GM10266 (cell line): Measurements from ENCODE around the gene TPO.
"Not testable (repeated sequence)": the region's sequence is repeated elsewhere in the genome, so short reads cannot be mapped to it uniquely, and the experiment has no call there.

ENCODE experiments used
- DNase-seq: peaks from one replicate; pipeline ENCODE4 v3.0.0; 2012; ENCODE audit errors: extremely low spot score
- TF ChIP-seq, protein P1 (sequence below): IDR thresholded peaks from 2 replicates; pipeline ENCODE4 v1.5.1; 2012; ENCODE audit warnings: mild to moderate bottlenecking, low read depth; ENCODE audit not compliant: control insufficient read depth, insufficient read depth; ENCODE audit errors: missing control alignments

TPO gene

DNA sequence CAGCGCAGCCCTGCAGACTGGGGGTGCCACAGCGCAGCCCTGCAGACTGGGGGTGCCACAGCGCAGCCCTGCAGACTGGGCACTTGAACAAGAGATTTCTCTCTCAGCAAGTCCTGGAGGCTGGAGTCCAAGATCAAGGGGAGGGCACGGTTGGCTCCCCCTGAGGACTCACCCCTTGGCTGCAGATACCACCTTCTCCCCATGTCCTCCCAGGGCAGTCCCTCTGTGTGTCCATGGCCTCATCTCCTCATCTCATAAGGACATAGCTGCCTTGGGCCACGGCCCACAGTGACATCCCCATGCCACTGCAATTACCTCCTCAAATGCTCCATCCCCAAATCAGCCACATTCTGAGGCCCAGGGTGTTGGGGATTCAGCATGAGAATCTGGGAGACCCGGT is 98.2 kb downstream of the TPO start:
- DNase-seq: no peak
- TF ChIP-seq, protein P1, sequence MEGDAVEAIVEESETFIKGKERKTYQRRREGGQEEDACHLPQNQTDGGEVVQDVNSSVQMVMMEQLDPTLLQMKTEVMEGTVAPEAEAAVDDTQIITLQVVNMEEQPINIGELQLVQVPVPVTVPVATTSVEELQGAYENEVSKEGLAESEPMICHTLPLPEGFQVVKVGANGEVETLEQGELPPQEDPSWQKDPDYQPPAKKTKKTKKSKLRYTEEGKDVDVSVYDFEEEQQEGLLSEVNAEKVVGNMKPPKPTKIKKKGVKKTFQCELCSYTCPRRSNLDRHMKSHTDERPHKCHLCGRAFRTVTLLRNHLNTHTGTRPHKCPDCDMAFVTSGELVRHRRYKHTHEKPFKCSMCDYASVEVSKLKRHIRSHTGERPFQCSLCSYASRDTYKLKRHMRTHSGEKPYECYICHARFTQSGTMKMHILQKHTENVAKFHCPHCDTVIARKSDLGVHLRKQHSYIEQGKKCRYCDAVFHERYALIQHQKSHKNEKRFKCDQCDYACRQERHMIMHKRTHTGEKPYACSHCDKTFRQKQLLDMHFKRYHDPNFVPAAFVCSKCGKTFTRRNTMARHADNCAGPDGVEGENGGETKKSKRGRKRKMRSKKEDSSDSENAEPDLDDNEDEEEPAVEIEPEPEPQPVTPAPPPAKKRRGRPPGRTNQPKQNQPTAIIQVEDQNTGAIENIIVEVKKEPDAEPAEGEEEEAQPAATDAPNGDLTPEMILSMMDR: no peak

DNA sequence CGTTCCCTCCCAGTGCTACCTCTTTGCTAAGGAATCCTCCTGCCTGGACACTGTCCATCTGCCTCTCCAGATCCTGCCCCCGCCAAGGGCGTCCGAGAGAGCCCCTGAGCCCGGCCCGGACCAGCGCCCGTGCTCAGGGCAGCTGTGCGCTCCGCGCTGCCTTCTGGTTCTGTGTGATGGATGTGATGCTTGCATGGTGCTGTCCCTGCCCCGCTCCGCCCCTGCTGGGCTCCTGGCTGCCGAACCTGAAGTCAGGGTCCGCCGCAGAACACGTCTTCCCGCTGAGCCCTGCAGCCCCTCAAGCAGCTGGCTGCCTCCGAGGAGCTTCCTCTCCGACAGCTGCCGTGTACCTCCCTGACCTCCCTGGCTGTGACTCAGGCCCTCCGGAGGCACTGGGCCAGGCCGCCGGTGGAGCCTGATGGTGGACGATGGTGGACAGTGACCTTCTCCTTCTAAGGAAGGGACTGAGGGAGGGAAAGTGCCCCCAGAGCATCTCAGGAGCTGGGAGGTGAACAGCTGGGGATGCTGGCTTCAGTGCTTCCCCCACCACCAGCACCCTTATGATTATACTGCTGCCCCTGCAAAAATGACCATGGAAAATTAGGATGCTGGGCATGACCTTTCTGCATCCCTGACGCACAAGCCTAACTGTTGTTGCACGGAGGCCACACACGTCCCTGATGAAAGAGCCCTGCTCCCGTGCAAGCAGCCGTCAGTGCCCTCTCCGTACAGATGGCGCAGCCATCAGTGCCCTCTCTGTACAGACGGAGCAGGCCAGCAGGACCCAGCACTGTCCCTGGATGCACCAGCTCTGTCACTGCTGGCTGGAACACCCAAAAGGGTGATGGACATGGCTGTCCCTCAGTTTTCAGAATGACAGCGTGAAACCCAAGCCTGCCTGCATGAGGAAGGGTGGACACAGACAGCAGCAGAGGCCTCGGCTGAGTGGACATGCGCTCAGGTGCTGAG is 99.3 kb downstream of the TPO start:
- TF ChIP-seq, protein P1: no peak
- no peak for DNase-seq

DNA sequence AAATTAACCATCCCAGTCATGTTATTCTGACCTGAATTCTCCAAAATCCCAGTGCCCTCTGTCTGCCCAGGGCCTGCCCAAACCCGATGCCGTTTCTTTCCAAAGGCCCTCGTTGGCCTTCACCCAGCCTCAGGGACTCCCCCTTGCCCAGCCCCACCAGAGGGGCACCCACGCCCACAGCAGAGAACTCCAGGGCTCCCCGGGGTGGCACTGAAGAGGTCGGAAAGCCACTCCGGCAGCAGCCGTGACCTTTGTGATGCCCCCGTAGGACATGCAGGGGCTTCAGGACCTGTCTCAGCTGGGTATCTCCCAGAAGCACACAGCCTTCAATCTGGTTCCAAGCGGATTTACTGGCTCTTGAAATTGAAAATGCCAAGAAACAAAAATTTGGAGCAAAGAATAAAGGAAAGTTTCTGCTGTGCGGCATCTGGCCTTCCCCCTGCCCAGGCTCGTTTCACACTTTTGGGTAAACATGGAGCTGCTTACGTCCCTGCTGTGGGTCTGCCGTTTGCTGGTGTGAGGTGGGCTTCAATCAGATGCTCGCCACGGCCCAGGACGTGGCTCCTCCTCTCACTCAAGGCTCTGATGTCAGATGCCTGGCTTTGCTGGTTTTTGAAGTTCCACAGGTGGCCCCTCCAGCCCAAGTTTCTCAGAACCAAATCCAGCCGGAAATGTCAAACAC is 101.3 kb downstream of the TPO start:
- TF ChIP-seq, protein P1: no peak
- no peak for DNase-seq

DNA sequence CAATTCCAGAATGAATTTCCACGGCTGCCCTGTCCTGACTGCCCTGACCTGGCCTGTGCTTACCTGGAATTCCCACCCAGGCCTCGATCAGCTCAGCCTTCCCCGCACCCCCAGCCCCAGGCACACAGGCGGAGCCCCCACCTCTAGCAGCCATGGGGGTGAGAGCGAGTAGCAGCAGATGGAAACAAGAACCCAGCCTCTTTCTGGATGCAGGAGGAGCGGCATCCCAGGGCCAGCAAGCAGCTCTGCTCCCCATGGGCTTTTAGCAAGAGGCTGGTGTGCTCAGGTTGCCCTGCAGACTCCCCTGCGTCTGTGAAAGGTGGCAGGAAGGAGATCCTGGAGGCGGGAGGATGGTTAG is 101.8 kb downstream of the TPO start:
- DNase-seq: no peak
- TF ChIP-seq, protein P1: no peak

DNA sequence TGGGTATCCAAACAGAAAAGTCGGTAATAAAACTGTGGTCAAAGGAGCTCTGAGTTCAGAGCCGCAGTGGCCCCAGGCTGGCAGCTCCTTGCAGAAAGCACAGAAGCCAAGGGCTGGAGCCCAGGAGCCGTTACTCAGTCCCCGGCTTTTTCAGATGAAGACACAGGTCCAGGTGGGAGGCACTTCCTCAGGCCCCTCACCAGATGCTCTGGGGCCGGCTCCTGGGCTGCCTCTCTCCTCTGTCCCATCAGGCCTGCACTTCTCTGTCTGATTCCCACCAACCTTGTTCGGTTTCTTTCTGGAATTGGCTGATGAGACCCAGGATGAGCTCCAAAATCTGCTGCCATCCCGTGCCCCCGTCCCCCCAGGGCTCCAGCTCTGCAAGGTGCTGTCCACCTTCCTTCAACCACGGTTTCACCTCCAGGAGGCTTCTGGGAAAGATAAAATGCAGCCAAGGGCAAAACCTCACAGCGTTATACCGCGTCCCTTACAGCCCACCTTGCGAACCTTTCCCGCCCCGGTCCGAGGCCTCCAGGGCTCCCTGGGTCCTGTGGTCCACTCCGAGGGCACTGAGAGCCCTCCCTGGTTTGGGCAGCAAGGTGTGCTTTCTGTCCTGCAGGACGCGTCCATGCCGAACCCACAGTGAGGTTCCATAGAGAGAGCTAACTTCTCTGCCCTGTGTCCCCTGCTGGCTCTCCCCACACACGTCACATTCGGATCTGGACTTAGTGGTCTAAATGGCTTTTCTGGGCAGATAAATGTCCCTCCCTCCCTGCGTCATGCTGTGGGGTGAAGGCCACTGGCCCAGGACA is 102.9 kb downstream of the TPO start:
- TF ChIP-seq, protein P1: no peak
- DNase-seq: no peak

DNA sequence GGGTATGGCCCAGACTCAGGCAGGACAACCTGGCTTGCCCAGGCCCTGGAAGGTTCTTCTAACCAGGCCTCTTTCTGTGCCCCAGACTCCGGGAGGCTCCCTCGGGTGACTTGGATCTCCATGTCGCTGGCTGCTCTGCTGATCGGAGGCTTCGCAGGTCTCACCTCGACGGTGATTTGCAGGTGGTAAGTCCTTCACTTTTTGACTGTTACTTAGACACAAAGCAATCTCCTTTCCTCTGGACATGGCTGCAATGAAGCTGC is 103.5 kb downstream of the TPO start:
- TF ChIP-seq, protein P1: no peak
- no peak for DNase-seq

DNA sequence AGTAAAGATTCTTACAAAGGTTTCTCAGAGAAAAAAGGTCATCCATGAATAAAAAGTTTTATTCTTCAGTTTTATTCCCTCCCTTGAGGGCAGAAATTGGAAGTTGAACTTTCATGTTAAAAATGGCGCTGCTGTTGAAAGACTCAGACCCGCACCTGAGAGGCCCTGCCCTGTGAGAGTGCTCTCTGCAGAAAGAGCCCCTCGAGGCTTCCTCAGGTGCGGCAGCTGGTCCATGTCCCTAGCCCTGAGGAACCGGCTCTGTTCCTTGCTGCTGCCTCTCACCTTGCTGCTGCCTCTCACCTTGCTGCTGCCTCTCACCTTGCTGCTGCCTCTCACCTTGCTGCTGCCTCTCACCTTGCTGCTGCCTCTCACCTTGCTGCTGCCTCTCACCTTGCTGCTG is 104.0 kb downstream of the TPO start:
- not testable (repeated sequence) for DNase-seq
